Raji (cell line): Measurements from ENCODE around the gene TPM3.
A peak's percentile ranks its signal among the peaks of the same experiment; 100 is the strongest.

Source experiments
- POLR2A ChIP-seq: IDR thresholded peaks from 2 replicates; pipeline ENCODE4 v1.6.1; 2011; ENCODE audit warnings: low read depth, low read length, control low read depth; ENCODE audit not compliant: insufficient read depth

The TPM3 gene

GRCh38 chr1:154213274-154213673 lies 21.4 kb upstream of the TPM3 start:
- no peak for TF ChIP-seq POLR2A

GRCh38 chr1:154212083-154212482 lies 20.2 kb upstream of the TPM3 start:
- TF ChIP-seq POLR2A: no peak

- TF ChIP-seq POLR2A: no peak
These were observed 16.9 kb upstream of the TPM3 start for GRCh38 chr1:154208677-154209388.

GRCh38 chr1:154207262-154207661 lies 15.4 kb upstream of the TPM3 start:
- TF ChIP-seq POLR2A: no peak

GRCh38 chr1:154206196-154206595 lies 14.3 kb upstream of the TPM3 start, which contains the start of gene CFAP141:
TSS of gene CFAP141 (minus strand) at chr1:154206333. CDS start at chr1:154206307, 26 bp downstream.
- no peak for TF ChIP-seq POLR2A

- TF ChIP-seq POLR2A: no peak
These were observed 7.6 kb upstream of the TPM3 start for GRCh38 chr1:154199563-154199879.

- no peak for TF ChIP-seq POLR2A
These were observed 7.1 kb upstream of the TPM3 start for GRCh38 chr1:154198756-154199562.

- no peak for TF ChIP-seq POLR2A
These were observed 1.9 kb upstream of the TPM3 start for GRCh38 chr1:154193821-154194220.

GRCh38 chr1:154192476-154192875 lies 576 bp upstream of the TPM3 start:
- no peak for TF ChIP-seq POLR2A

GRCh38 chr1:154190550-154190949 lies 1.4 kb downstream of the TPM3 start:
- no peak for TF ChIP-seq POLR2A

GRCh38 chr1:154186852-154187501 lies 4.9 kb downstream of the TPM3 start:
- no peak for TF ChIP-seq POLR2A

GRCh38 chr1:154186177-154186576 lies 5.7 kb downstream of the TPM3 start:
- TF ChIP-seq POLR2A: no peak

GRCh38 chr1:154183046-154183915 lies 8.6 kb downstream of the TPM3 start:
- TF ChIP-seq POLR2A: peak; percentile 99

- peak; percentile 24; the same call in 1 of the 2 replicates for TF ChIP-seq POLR2A
These were observed 9.4 kb downstream of the TPM3 start for GRCh38 chr1:154182344-154183045.
